GM12875 (cell line): ENCODE results near the gene ARRDC1.

Experiments used
- H3K4me3 ChIP-seq: one replicate; pipeline ENCODE4 v1.5.1; 2011; ENCODE audit warnings: low read depth, low read length, control low read depth
- CTCF ChIP-seq: IDR thresholded peaks from 2 replicates; pipeline ENCODE4 v1.5.1; 2011; ENCODE audit warnings: low read depth, mild to moderate bottlenecking, control low read depth, inconsistent platforms, low read length, moderate library complexity, borderline replicate concordance; ENCODE audit not compliant: insufficient read depth

The ARRDC1 gene

GRCh38 chr9:137663584-137663983, 58.1 kb downstream of the ARRDC1 start:
- no peak for TF ChIP-seq CTCF
- no peak overlapping the region for H3K4me3 ChIP-seq

- TF ChIP-seq CTCF, result no peak
- H3K4me3 ChIP-seq, result no peak overlapping the region
Observed at GRCh38 chr9:137664676-137665075, 59.2 kb downstream of the ARRDC1 start.
